ENCODE results near the gene VPS54.
"Not testable (repeated sequence)": the region's sequence is repeated elsewhere in the genome, so short reads cannot be mapped to it uniquely, and the experiment has no call there.

VPS54 gene

GRCh38 chr2:63993871-63994270 is 25.4 kb downstream of the VPS54 start:
- DNase-seq (ENCODE audit: low spot score): no peak
- in situ Hi-C loops (cut with MboI; ENCODE audit: low sequenced_read_pairs, unreplicated experiment): no loop called here
- TF ChIP-seq CTCF (IDR thresholded peaks at IDR 0.05; ENCODE audit: borderline replicate concordance, control extremely low read depth, extremely low read depth, insufficient read depth, missing control alignments): no peak

DNA sequence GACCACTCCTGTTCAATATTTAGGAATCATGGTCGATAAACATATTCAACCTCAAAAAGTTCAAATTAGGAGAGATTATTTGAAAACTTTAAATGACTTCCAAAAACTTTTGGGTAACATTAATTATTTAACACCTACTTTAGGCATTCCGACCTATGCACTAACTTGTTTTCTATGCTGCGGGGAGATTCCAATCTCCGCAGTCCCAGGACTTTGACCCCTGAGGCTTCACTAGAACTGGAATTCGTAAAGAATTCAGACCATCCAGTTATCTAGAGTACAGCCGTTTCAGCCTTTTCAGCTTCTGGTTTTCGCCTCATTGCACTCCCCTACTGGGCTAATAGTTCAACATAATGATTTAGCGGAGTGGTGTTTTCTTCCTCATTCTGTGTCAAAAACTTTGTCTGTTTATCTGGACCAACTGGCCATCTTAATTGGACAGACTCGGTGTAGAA is 26.1 kb downstream of the VPS54 start:
- in situ Hi-C loops (cut with MboI; ENCODE audit: low sequenced_read_pairs, unreplicated experiment); DNase-seq (ENCODE audit: low spot score): not testable (repeated sequence)

GRCh38 chr2:63992061-63992685 is 27.1 kb downstream of the VPS54 start:
- DNase-seq (ENCODE audit: low spot score): no peak
- in situ Hi-C loops (cut with MboI; ENCODE audit: low sequenced_read_pairs, unreplicated experiment): no loop called here
- no peak for TF ChIP-seq CTCF (IDR thresholded peaks at IDR 0.05; ENCODE audit: borderline replicate concordance, control extremely low read depth, extremely low read depth, insufficient read depth, missing control alignments)

GRCh38 chr2:63991173-63991999 is 27.8 kb downstream of the VPS54 start:
- in situ Hi-C loops (cut with MboI; ENCODE audit: low sequenced_read_pairs, unreplicated experiment): not testable (repeated sequence)

DNA sequence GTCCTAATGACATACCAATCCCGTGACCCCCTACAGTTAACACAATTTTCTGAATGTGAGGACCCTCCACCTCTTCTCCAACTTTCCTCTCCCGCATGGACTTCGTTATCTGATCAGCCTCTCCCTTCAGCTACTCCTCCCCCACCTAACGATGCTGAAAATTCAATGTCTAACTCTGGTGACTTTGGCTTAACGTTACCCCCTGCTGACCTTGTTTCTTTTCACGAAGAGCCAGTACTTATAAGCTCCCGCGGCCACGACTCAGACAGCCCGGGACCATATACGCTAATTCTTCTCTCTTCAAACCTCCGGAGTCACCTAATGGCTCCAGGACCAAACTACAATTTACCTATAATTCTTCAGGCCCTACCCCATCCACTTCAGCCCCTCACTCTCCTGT is 29.2 kb downstream of the VPS54 start:
- in situ Hi-C loops (cut with MboI; ENCODE audit: low sequenced_read_pairs, unreplicated experiment): no loop called here
- TF ChIP-seq CTCF (IDR thresholded peaks at IDR 0.05; ENCODE audit: borderline replicate concordance, control extremely low read depth, extremely low read depth, insufficient read depth, missing control alignments): no peak

More at GRCh38 chr2:63991173-63991999, 27.8 kb downstream of the VPS54 start:
- DNase-seq (ENCODE audit: low spot score): not testable (repeated sequence)

GRCh38 chr2:63988842-63989436 is 30.3 kb downstream of the VPS54 start:
- in situ Hi-C loops (cut with MboI; ENCODE audit: low sequenced_read_pairs, unreplicated experiment); DNase-seq (ENCODE audit: low spot score): not testable (repeated sequence)

More for the DNA sequence above, 29.2 kb downstream of the VPS54 start:
- DNase-seq (ENCODE audit: low spot score): no peak

- no peak for DNase-seq (ENCODE audit: low spot score)
- in situ Hi-C loops (cut with MboI; ENCODE audit: low sequenced_read_pairs, unreplicated experiment): no loop called here
- TF ChIP-seq CTCF (IDR thresholded peaks at IDR 0.05; ENCODE audit: borderline replicate concordance, control extremely low read depth, extremely low read depth, insufficient read depth, missing control alignments): no peak
Observed at GRCh38 chr2:63984606-63985359, 34.4 kb downstream of the VPS54 start.
